GM12878 (cell line): ENCODE data around the gene TBRG1. TPM values are rescaled to one million over a fixed set of nuclear protein-coding genes. Genes with fewer than 3 reads are reported as not detected.
A peak's percentile ranks its signal among the peaks of the same experiment; 100 is the strongest.

ENCODE experiments used
- ATAC-seq: fragments of 200-7000 bp; cut with Tn5 transposase; 3 replicates; pipeline ENCODE4 v1.9.1; 2020; ENCODE audit warnings: mild to moderate bottlenecking, moderate library complexity
- BruUV-seq: library from RNA; stranded (reverse); fragments of 400-500 nt; replicated peaks from 2 replicates; lab custom pipeline; 2021; lab: Mats Ljungman, UMichigan
- CTCF ChIA-PET: fragments of 300-600 bp; sonication (Branson Sonifier 250); formaldehyde crosslinking; extraction: SDS; loops from one replicate; lab custom pipeline; 2021; ENCODE audit warnings: inconsistent platforms; lab: Yijun Ruan, JAX
- POLR2A ChIA-PET: fragments of 350-600 bp; formaldehyde crosslinking; extraction: SDS; loops from one replicate; lab custom pipeline; 2021; ENCODE audit warnings: inconsistent platforms; lab: Charles Lee
- RAD21 ChIA-PET: fragments of 300-600 bp; sonication (Branson Sonifier 250); formaldehyde crosslinking; loops from one replicate; lab custom pipeline; 2023; ENCODE audit warnings: antibody characterized with exemption; ENCODE audit not compliant: unreplicated experiment; lab: Charles Lee
- SMC1A ChIA-PET: fragments of 300-600 bp; sonication (Branson Sonifier 250); formaldehyde crosslinking; loops from one replicate; lab custom pipeline; 2023; ENCODE audit not compliant: unreplicated experiment, uncharacterized antibody; lab: Charles Lee
- DNase-seq: peaks from one replicate; pipeline ENCODE4 v3.0.0-alpha.2; 2011; ENCODE audit warnings: low read depth, low spot score
- FAIRE-seq: peaks from 3 replicates; lab custom pipeline; 2011; peaks lifted over from hg19 to GRCh38; lab: Jason Lieb, UNC
- H2AFZ ChIP-seq: 2 replicates; pipeline ENCODE4 v1.6.0; 2011; ENCODE audit warnings: low read depth, low read length, control low read depth; ENCODE audit not compliant: control insufficient read depth
- H3K27ac ChIP-seq: 2 replicates; pipeline ENCODE4 v1.5.1; 2011; ENCODE audit warnings: control low read depth; ENCODE audit not compliant: control insufficient read depth, insufficient read depth
- H3K27me3 ChIP-seq, 2 experiments: replicated peaks in 1 of 2; 2 replicates each; pipeline versions ENCODE4 v1.6.0 to v1.6.1; 2011; ENCODE audit warnings: low read length in 1 of 2; ENCODE audit not compliant: control insufficient read depth in 2 of 2, insufficient read depth in 2 of 2
- H3K36me3 ChIP-seq, 2 experiments: 2 replicates each; pipeline ENCODE4 v1.5.1; 2011; ENCODE audit warnings: low read length in 1 of 2; ENCODE audit not compliant: control insufficient read depth in 2 of 2, insufficient read depth in 2 of 2
- H3K4me1 ChIP-seq: 2 replicates; pipeline ENCODE4 v1.6.1; 2011; ENCODE audit warnings: mild to moderate bottlenecking, low read length, moderate library complexity, mixed read lengths; ENCODE audit not compliant: control insufficient read depth, insufficient read depth
- H3K4me2 ChIP-seq: 2 replicates; pipeline ENCODE4 v1.6.0; 2011; ENCODE audit warnings: control low read depth; ENCODE audit not compliant: control insufficient read depth, insufficient read depth
- H3K4me3 ChIP-seq: fragments of 200-600 bp; sonication (generic); 2 replicates; pipeline ENCODE4 v1.5.1; 2016
- H3K79me2 ChIP-seq: 2 replicates; pipeline ENCODE4 v1.6.0; 2011; ENCODE audit warnings: low read length; ENCODE audit not compliant: control insufficient read depth, insufficient read depth
- H3K9ac ChIP-seq: 2 replicates; pipeline ENCODE4 v1.8.0; 2011; ENCODE audit warnings: low read length, control low read depth, mixed read lengths; ENCODE audit not compliant: control insufficient read depth, insufficient read depth
- H3K9me3 ChIP-seq: replicated peaks from 3 replicates; pipeline ENCODE4 v1.5.1; 2011; ENCODE audit warnings: mild to moderate bottlenecking, low read length; ENCODE audit not compliant: control insufficient read depth, insufficient read depth
- H4K20me1 ChIP-seq: 2 replicates; pipeline ENCODE4 v1.6.0; 2011; ENCODE audit not compliant: control insufficient read depth, insufficient read depth
- CHD1 ChIP-seq: IDR thresholded peaks from 2 replicates; pipeline ENCODE4 v1.6.1; 2012; ENCODE audit warnings: low read depth, low read length, improper control_type of control experiment
- LARP7 ChIP-seq: fragments of 450-650 bp; IDR thresholded peaks from 2 replicates; pipeline ENCODE4 v1.6.1; 2017; ENCODE audit warnings: mild to moderate bottlenecking
- MEF2A ChIP-seq: IDR thresholded peaks from 2 replicates; pipeline ENCODE4 v1.6.1; 2011; ENCODE audit warnings: low read depth, mild to moderate bottlenecking, low read length, moderate library complexity; ENCODE audit not compliant: insufficient read depth
- MTA2 ChIP-seq: fragments of 450-650 bp; IDR thresholded peaks from 2 replicates; pipeline ENCODE4 v1.6.1; 2016; ENCODE audit warnings: low read depth, mild to moderate bottlenecking, moderate library complexity
- SPI1 ChIP-seq: IDR thresholded peaks from 2 replicates; pipeline ENCODE4 v1.6.1; 2011; ENCODE audit warnings: low read depth, mild to moderate bottlenecking, low read length, moderate library complexity, borderline replicate concordance; ENCODE audit not compliant: insufficient read depth
- ZNF207 ChIP-seq: fragments of 450-650 bp; IDR thresholded peaks from 2 replicates; pipeline ENCODE4 v1.6.1; 2014; ENCODE audit warnings: antibody characterized with exemption, mild to moderate bottlenecking, borderline replicate concordance
- ZNF217 ChIP-seq: fragments of 450-650 bp; IDR thresholded peaks from 2 replicates; pipeline ENCODE4 v1.6.1; 2017; ENCODE audit warnings: antibody characterized with exemption, mild to moderate bottlenecking
- WGBS: methylation state at CpG from one replicate; pipeline ENCODE4 v1.1.6; 2016; ENCODE audit warnings: low lambda C conversion rate; ENCODE audit not compliant: insufficient replicate concordance, insufficient coverage; ENCODE audit errors: missing lambda C conversion rate; 5-methylcytosine and 5-hydroxymethylcytosine counted together
- in situ Hi-C: fragments of 300-500 bp; cut with MboI; formaldehyde crosslinking; loops from 9 replicates; pipeline ENCODE4 v1.14.3; 2018; ENCODE audit warnings: mixed read lengths
- intact Hi-C: fragments of 100-400 bp; cut with micrococcal nuclease; formaldehyde crosslinking; loops from one replicate; pipeline ENCODE4 v1.14.2; 2022; ENCODE audit not compliant: unreplicated experiment
- polyA plus RNA-seq, 11 experiments: library from polyadenylated mRNA; depleted of rRNA in 4 of 11; unstranded in 6 of 11; stranded (reverse) in 5 of 11; fragments of >200 nt; fragmentation: Nextera tagmentation in 4 of 11; fragmentation: Illumina TruSeq in 1 of 11; extraction: Ambion mirVana in 4 of 11; extraction: Trizol in 1 of 11; gene quantifications; 1 replicate in 1 of 11; 2 replicates in 10 of 11; pipeline versions ENCODE4 v1.2.1 to v1.2.3, GENCODE V29; 2011 to 2016; ENCODE audit warnings: inconsistent platforms in 2 of 11, missing spikeins in 2 of 11, low read depth in 1 of 11
- total RNA-seq, 4 experiments: library from RNA; depleted of rRNA in 3 of 4; stranded (reverse); fragments of >200 nt in 3 of 4; fragmentation: Illumina TruSeq in 1 of 4; extraction: Trizol in 1 of 4; gene quantifications; 2 replicates each; pipeline versions ENCODE4 v1.2.1 to v1.2.3, GENCODE V29; 2013 to 2021
- TF ChIP-seq, protein P1 (sequence below): fragments of 450-650 bp; IDR thresholded peaks from 2 replicates; pipeline ENCODE4 v1.6.1; 2017; ENCODE audit warnings: antibody characterized with exemption, mild to moderate bottlenecking, moderate library complexity
- TF ChIP-seq, protein P2 (sequence below): IDR thresholded peaks from 2 replicates; pipeline ENCODE4 v1.6.1; 2011; ENCODE audit warnings: borderline replicate concordance, low read depth, mild to moderate bottlenecking, moderate library complexity, low read length; ENCODE audit not compliant: insufficient read depth, poor library complexity, severe bottlenecking
- TF ChIP-seq, protein P3 (sequence below): fragments of 450-650 bp; IDR thresholded peaks from 2 replicates; pipeline ENCODE4 v1.6.1; 2016; ENCODE audit warnings: mild to moderate bottlenecking

Gene TBRG1
- total and polyA plus RNA-seq, 10 of the 15 experiments (the other 5 are each of a cell fraction or from before 2014, with no cell fraction given), result 12.3 to 46.6 (median 26.2) TPM

DNA sequence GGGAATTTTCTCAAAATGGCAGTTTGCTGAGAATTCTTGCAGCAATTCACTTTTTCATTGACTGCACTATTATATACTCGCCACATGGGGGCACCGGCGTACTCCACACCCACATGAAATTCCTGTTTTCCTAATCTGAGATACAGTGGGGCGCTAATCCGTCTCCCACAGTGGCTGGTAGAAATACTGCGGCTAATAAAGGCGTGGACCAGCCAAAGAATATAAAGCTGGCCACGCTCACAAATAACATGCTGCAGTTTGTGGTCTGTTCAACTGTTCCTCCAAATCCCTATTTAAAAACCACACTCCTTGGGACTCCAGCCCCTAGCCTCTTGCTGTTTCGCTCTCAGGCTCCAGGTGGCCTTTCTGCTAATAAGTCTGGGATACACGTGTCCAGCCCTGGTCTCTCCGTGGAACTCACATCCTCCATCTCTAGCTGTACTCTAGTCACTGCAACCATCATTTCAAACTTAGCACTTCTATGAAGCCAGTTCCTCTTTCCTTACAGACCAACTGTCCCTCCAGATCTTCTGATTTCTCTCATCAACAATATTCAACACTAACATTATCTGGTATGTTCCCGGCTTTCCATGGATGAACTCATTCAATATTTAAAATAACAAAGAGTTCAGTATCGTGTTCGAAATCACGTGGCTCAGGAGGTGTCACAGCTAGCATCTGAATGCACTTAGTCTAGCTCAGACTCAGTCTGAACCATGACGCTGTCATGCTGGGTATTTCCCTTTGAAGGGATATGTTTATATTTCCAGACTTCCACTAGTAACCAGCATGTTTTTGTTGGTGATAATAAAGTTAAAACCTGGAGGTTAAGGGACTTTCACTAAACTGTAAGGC, 22.0 kb downstream of the TBRG1 start (continued):
- TF ChIP-seq MEF2A (no peak), CHD1 (no peak)
- TF ChIP-seq, protein P1, sequence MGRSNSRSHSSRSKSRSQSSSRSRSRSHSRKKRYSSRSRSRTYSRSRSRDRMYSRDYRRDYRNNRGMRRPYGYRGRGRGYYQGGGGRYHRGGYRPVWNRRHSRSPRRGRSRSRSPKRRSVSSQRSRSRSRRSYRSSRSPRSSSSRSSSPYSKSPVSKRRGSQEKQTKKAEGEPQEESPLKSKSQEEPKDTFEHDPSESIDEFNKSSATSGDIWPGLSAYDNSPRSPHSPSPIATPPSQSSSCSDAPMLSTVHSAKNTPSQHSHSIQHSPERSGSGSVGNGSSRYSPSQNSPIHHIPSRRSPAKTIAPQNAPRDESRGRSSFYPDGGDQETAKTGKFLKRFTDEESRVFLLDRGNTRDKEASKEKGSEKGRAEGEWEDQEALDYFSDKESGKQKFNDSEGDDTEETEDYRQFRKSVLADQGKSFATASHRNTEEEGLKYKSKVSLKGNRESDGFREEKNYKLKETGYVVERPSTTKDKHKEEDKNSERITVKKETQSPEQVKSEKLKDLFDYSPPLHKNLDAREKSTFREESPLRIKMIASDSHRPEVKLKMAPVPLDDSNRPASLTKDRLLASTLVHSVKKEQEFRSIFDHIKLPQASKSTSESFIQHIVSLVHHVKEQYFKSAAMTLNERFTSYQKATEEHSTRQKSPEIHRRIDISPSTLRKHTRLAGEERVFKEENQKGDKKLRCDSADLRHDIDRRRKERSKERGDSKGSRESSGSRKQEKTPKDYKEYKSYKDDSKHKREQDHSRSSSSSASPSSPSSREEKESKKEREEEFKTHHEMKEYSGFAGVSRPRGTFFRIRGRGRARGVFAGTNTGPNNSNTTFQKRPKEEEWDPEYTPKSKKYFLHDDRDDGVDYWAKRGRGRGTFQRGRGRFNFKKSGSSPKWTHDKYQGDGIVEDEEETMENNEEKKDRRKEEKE, result no peak
- TF ChIP-seq, protein P2, sequence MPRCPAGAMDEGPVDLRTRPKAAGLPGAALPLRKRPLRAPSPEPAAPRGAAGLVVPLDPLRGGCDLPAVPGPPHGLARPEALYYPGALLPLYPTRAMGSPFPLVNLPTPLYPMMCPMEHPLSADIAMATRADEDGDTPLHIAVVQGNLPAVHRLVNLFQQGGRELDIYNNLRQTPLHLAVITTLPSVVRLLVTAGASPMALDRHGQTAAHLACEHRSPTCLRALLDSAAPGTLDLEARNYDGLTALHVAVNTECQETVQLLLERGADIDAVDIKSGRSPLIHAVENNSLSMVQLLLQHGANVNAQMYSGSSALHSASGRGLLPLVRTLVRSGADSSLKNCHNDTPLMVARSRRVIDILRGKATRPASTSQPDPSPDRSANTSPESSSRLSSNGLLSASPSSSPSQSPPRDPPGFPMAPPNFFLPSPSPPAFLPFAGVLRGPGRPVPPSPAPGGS, result no peak

DNA sequence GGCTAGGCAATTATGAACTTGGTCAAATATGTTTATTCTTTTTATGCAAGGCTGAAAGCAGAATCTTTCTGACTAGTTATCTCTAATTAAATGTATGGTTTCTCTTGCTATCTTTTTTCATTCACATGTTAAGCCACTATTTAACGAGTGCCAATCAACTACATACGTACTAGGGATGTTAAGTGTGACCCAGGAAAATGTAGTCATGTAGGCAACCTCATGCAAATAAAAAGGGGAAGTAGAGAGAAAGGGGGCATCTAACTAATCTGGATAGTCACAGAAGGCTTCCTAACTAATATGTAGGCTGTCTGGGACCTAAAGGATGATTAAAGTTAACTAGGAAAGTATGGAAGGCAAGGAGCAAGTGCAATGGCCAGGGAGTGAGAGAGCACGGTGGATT, 23.5 kb downstream of the TBRG1 start:
- Histone ChIP-seq H3K9ac (no peak overlapping the region), H3K27ac (no peak overlapping the region), H3K9me3 (no peaks in the 10 kb centered on the region), H4K20me1 (no peaks in the 10 kb centered on the region), H3K27me3 (no peaks in the 10 kb centered on the region), H3K4me1 (no peaks in the 10 kb centered on the region; the same call in 1 of the 2 replicates), H3K79me2 (no peaks in the 10 kb centered on the region), H2AFZ (no peak overlapping the region), H3K4me2 (no peak overlapping the region; the same call in 1 of the 2 replicates), H3K36me3 (no peaks in the 10 kb centered on the region; a peak in 1 of 4 replicates), H3K4me3 (no peak overlapping the region)
- FAIRE-seq (no peak), DNase-seq (no peak), ATAC-seq (peak; percentile 76)
- in situ Hi-C loops, result no loop called here
- RAD21 ChIA-PET, result interaction anchor here (1.8 kb wide), 1 partner anchor 191 kb away, joined by 7 read pairs; no protein-coding TSS in a partner anchor
- CTCF ChIA-PET, result interaction anchor here (0.8 to 3.7 kb wide), 3 partner anchors 23 to 144 kb away, joined by 3 to 26 read pairs (median 3); partner anchors contain the start of gene ESAM
- intact Hi-C loops, result no loop called here
- no TSS peak for BruUV-seq
- no peak for TF ChIP-seq ZNF207
- TF ChIP-seq ZNF217, result no peak
- TF ChIP-seq MTA2, result peak; percentile 35; the same call in 1 of the 2 replicates
- peak; percentile 36; the same call in 1 of the 2 replicates for TF ChIP-seq SPI1
- TF ChIP-seq, protein P3, sequence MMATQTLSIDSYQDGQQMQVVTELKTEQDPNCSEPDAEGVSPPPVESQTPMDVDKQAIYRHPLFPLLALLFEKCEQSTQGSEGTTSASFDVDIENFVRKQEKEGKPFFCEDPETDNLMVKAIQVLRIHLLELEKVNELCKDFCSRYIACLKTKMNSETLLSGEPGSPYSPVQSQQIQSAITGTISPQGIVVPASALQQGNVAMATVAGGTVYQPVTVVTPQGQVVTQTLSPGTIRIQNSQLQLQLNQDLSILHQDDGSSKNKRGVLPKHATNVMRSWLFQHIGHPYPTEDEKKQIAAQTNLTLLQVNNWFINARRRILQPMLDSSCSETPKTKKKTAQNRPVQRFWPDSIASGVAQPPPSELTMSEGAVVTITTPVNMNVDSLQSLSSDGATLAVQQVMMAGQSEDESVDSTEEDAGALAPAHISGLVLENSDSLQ, result peak; percentile 87
- TF ChIP-seq LARP7, result no peak
- POLR2A ChIA-PET, result no interaction called here
- SMC1A ChIA-PET, result interaction anchor here (0.6 to 1.5 kb wide), 3 partner anchors 25 to 632 kb away, joined by 3 to 4 read pairs (median 3); no protein-coding TSS in a partner anchor
- 39% methylated on average over 3 of the region's 3 CpGs for WGBS
